ENCODE results near the gene CCDC124.
"Not testable (repeated sequence)": the region's sequence is repeated elsewhere in the genome, so short reads cannot be mapped to it uniquely, and the experiment has no call there.

CCDC124 gene

DNA sequence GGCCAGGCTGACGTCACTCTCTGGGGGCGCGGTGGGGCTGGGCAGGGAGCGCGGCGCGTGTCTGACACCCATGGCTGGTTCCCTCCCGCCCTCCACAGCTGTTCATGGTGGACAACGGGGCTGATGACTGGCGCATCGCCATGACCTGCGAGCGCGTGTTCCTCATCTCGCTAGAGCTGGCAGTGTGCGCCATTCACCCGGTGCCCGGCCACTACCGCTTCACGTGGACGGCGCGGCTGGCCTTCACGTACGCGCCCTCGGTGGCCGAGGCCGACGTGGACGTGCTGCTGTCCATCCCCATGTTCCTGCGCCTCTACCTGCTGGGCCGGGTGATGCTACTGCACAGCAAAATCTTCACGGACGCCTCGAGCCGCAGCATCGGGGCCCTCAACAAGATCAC lies 48.8 kb downstream of the CCDC124 start:
- no peak for DNase-seq (ENCODE audit: low read depth, low spot score)

DNA sequence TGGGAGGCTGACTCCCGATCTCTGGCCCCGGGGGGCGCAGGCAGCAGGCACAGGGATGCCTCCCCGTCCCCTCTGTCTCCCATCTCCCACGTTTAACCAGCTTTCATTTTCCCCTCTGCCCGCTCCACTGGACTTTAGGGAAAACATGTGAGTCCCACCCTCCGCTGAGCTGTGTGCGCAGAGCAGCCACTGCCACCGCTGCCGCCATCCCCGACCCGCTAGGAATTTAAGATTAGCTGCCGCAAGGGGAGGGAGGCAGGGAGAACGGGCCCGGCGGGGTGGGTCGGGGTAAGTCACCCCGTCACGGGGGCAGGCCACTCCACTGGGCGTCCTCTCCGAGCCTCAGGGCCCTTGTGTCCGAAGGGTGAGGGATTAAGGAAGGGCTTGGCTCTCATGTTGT lies 49.6 kb downstream of the CCDC124 start:
- DNase-seq (ENCODE audit: low read depth, low spot score), result no peak

DNA sequence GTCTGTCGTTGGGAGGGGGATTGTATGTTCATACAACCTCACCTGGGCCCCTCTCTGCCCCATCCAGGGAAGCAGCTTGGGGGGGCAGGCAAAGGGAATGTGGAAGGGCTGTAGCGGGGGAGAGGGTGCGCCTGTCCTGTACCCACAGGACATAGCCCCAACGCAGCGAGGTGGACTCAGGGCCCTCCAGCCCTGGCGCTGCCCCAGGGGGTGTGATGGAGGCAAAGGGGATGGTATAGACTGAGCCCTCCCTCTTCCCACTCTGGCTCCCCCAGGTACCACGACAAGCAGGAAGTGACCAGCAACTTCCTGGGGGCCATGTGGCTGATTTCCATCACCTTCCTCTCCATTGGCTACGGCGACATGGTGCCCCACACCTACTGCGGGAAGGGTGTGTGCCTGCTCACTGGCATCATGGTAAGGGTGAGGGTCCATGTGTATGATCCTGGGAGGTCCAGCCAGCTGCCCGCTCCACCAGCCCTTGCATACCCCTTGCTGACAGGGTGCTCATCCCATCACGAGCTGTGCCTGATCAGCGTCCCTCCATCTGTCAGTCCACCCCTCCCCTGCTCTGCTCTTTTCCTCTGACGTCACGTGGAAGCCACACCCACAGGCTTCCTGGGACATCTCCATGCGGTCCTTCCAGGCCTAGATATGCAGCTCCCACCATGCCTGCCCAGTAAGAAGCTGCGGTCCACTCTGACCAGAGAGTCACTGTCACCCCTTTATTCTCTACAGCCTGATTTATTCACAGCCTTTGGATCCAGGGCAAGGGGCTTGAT lies 52.4 kb downstream of the CCDC124 start:
- DNase-seq (ENCODE audit: low read depth, low spot score), result no peak

DNA sequence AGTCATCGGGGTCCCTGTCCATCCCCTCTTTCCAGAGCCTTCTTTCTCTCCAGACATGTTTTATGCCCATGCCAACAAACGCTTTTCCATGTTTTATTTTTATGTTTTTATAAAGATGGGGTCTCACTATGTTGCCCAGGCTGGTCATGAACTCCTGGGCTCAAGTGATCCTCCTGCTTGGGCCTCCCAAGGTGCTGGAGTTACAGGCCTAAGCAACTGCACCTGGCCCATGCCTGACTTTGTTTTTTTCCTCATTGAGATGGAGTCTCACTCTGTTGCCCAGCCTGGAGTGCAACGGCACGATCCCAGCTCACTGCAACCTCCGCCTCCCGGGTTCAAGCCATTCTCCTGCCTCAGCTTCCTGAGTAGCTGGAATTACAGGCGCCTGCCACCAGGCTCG lies 53.8 kb downstream of the CCDC124 start:
- not testable (repeated sequence) for DNase-seq (ENCODE audit: low read depth, low spot score)

DNA sequence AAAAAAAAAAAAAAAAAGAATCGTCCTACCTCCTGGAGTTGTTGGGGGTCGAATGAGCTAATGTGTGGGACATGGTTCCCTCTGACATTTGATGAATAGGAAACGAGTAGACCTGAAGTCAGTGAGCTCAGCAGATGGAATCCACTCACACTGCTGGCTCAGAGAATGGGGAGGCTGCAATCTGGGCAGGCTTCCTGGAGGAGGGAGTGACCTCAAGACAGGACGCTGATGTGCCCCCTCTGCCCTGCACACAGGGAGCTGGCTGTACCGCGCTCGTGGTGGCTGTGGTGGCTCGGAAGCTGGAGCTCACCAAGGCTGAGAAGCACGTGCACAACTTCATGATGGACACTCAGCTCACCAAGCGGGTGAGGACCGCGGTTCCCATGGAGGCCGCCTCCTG lies 55.3 kb downstream of the CCDC124 start:
- DNase-seq (ENCODE audit: low read depth, low spot score), result no peak

DNA sequence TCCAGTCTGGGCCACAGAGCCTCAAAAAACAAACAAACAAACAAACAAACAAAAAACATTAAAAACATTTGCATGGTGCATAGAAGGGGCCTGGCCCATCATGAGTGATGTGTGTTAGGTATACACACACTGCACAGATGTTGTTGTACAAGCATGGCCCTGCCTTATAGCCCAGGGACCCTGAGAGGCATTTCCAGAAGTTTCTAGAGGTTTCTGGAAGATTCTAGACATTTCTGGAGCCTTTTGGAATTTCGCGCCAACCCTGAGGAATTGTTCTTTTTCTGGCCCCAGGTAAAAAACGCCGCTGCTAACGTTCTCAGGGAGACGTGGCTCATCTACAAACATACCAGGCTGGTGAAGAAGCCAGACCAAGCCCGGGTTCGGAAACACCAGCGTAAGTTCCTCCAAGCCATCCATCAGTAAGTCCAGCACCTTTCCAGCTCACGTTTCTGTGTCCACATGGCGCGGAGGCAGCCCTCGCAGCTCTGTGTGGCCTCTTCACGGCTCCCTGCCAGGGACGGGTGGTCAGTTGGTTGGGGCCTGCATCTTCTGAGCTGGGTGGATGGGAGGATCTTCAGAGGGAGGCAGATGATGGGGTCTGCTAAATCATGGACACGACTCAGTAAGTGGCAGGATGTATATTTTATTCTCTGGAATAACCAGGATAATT lies 56.7 kb downstream of the CCDC124 start:
- no peak for DNase-seq (ENCODE audit: low read depth, low spot score)

DNA sequence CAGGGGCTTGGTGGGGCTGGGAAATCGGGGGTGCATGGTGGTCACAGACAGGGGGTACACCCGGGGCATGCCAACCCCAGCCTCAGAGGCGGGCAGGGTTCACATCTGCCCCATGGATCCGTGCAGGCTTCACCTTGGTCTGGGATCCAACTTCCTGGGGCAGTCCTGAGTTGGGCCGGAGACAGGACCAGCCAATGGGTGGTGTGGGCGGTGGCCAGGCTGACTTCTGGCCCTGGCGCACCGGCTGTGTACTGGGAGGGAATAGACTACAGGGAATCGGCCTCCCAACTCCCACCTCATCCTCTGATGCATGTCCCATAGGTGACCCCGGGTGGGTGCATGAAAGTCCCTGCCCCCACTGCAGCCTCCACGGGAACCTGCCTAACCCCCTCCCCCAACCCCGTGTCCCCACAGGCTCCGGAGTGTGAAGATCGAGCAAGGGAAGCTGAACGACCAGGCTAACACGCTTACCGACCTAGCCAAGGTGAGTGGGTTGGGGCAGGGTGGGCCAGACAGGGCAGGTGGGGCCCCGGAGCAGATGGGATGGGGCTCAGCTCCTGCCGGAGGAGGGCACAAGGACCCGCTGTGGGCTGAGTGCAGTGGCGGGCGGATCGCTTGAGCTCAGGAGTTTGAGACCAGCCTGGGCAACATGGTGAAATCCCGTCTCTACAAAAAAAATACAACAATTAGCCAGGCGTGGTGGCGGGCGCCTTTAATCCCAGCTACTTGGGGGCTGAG lies 60.4 kb downstream of the CCDC124 start:
- DNase-seq (ENCODE audit: low read depth, low spot score), result no peak

Measured in activated CD4-positive, CD25-positive, alpha-beta regulatory T cell treated with anti-CD3 and anti-CD28 coated beads, Interleukin-2, amount 50 U/mL, for 16 hours (primary cell).